KOPT-K1 (cell line): ENCODE data around the gene SFTPD.

Experiments
- H3K27ac ChIP-seq: fragments of 200-600 bp; sonication (generic); 2 replicates; pipeline ENCODE4 v1.5.1; 2016; ENCODE audit warnings: antibody characterized with exemption, mild to moderate bottlenecking, low read depth, low read length; ENCODE audit not compliant: poor library complexity, severe bottlenecking
- H3K36me3 ChIP-seq: fragments of 200-600 bp; sonication (generic); 2 replicates; pipeline ENCODE4 v1.5.1; 2017; ENCODE audit warnings: antibody characterized with exemption, mild to moderate bottlenecking, low read length, moderate library complexity; ENCODE audit not compliant: insufficient read depth
- H3K9me3 ChIP-seq: fragments of 200-600 bp; sonication (generic); 2 replicates; pipeline ENCODE4 v1.5.1; 2017; ENCODE audit warnings: antibody characterized with exemption, low read length, mild to moderate bottlenecking; ENCODE audit not compliant: insufficient read depth, poor library complexity, severe bottlenecking

Gene SFTPD

DNA sequence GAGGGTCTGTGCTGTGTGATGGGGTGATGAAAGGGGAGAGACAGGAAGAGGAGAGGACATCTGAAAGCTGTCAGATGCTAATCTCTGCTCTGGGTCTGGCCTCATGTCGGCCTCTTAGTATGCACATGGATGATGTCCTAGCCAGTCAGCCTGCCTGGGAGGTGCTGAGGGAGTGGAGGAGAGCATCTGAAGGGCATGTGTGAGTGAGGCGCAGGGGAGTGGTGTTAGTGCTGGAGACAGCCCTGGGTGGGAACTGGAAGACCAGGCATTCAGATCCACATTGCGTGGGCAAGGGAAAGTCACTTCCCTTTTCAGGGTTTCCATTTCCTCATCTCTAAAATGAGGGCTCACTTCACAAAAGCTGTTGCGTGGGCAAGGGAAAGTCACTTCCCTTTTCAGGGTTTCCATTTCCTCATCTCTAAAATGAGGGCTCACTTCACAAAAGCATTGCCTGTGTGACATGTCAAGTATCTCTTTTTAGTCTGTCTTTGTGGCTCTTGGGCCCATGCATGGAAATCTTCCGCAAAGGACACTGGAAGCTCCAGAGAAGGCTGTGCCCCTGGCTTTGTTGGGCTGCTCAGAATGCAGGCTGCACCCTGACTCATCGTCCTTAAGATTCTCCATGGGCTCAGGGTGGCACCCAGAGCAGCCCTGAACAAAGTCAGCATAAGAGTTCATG, 10.0 kb downstream of the SFTPD start:
- Histone ChIP-seq H3K36me3 (no peaks in the 10 kb centered on the region), H3K27ac (no peak overlapping the region), H3K9me3 (no peaks in the 10 kb centered on the region)

DNA sequence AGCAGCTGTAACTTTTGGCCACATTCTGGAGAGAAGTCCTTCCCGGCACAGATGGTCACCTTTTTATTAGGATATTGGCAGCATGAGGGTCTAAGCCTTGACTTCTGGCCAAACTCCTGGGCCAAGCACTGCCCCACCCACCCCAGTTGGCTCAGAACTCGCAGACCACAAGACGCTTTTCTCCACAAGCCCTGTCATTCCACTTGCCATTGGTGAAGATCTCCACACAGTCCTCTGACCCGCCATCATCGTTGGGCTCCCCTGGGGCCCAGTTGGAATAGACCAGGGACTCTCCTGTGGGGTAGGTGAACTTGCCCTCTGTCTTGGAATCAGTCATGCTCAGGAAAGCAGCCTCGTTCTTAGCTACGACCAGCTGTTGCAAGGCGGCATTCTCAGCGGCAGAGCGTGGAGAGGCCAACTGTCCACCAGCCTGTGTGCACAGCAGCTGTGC, 11.2 kb downstream of the SFTPD start:
- Histone ChIP-seq H3K27ac (no peak overlapping the region), H3K9me3 (no peaks in the 10 kb centered on the region), H3K36me3 (no peaks in the 10 kb centered on the region)

DNA sequence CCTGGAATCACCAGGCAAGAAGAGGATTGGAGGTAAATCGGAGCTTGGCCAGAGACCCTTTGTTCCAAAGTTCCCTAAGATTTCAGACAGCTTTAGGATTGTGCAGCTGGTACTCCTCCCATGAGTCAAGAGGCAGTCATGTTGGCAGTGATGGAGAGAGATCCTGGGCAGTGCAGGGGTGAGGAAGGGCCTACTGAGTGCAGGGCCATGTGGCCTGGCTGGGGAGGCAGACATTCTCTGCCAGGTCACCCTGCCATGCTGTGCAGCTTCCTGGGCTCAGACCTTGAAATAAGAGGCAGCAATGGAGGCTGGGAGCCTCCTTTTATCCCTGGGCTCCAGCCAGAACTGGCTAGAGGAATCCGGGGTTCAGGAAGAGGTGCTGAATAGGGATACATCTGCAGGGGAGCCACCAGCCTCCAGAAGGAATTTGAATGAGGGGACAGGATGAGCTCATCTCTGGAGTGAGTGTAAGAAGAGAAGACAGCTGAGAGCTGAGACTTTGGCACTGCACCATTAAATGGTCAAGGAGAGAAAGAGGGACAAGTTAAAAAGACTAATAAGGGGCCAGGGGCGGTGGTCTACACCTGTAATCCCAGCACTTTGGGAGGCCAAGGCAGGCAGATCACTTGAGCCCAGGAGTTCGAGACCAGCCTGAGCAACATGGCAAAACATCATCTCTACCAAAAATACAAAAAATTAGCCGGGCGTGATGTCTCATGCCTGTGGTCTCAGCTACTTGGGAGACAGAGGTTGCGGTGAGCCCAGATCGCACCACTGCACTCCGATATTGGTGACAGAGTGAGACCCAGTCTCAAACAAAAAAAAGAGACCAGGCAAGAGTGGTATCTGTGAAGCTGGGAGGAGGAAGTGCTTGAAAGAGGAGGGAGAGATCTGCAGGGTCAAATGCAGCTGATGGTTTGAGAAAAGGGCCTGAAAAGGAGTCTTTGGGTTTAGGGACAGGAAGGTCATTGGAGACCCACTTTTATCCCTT, 12.0 kb downstream of the SFTPD start:
- Histone ChIP-seq H3K27ac (no peak overlapping the region), H3K9me3 (no peaks in the 10 kb centered on the region), H3K36me3 (no peaks in the 10 kb centered on the region)

DNA sequence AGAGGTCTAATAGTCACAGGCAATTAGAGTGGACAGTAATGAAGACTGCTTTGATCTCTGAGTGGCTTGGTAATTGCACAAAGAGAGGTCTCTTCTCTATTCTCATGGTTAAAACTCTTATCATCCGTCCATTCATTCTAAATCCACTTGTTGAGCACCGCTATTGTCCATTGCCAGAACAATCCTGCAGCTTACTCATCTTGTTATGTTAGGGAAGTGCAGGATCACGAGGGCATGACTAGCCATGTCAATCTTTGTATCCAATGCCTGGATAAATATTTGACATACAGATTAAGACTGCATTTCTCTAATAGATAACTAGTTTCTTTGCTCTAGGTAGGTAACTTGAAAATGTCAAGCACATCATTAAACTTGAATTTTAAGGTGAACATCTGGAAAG, 14.9 kb downstream of the SFTPD start:
- Histone ChIP-seq H3K36me3 (no peaks in the 10 kb centered on the region), H3K9me3 (no peaks in the 10 kb centered on the region), H3K27ac (no peak overlapping the region)

DNA sequence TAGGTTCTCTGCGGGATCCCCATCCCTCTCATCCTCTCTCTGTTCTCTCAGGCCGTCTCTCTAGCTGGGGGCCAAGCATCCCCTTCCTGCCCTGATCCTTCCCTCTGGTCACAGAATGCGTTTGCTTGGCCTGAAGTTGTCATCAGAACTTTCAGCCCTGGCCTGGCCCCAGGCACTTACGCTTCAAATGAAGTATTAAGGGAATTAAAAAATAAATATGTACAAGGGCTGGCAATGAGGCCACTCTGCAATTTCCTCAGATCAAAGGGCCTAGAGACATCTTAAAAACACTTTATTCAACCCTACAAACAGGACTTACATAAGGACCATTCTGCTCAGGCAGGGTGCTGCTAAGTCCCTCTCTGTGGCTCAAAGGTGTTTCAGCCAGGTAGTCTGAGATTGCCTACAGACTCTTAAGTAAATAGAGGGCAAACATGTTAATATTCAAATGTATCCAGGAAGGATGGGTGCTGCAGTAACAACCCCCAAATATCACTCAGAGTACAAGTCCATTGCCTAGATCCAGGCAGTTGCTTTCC, 16.0 kb downstream of the SFTPD start:
- no peak overlapping the region for H3K27ac ChIP-seq
- H3K9me3 ChIP-seq, result no peaks in the 10 kb centered on the region
- H3K36me3 ChIP-seq, result no peaks in the 10 kb centered on the region

DNA sequence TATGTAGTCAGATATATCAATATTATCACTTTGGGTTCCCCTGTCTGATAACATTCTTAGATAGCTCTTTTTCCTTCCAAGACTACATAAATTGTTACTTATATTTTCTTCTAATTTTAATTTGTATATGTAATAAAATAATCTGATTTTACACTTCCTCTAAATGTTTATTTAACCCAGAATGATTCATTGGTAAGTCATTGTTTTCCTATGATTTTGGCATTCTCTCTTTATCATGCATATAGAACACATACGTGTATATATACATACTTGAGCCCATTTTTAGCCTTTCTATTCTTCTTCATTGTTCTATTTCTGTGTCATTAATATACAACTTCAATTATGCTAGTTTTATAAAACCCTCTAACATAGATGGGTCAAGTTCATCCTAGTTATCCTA, 16.6 kb downstream of the SFTPD start:
- no peak overlapping the region for H3K27ac ChIP-seq
- H3K9me3 ChIP-seq, result no peaks in the 10 kb centered on the region
- H3K36me3 ChIP-seq, result no peaks in the 10 kb centered on the region

DNA sequence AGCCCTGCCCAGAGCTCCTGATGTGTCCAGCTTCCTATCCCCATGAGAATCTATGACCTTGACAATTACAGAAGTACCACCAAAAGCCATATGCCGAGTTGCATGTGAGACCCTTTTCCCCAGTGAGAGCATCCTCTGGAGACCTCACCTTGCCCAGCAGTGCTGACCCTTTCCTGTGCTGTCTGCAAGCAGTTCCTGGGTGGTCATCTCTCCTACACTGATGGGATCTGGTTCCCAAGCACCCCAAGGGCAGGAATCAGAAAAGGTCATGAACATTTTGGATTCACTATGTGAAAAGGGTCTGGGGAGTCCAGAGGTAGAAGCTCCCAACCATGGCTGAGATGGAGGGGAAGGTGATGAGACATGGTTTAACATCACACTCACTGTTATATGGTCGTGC, 18.2 kb downstream of the SFTPD start:
- Histone ChIP-seq H3K36me3 (no peaks in the 10 kb centered on the region), H3K27ac (no peak overlapping the region), H3K9me3 (peaks cover 4% of the 10 kb centered on the region)

DNA sequence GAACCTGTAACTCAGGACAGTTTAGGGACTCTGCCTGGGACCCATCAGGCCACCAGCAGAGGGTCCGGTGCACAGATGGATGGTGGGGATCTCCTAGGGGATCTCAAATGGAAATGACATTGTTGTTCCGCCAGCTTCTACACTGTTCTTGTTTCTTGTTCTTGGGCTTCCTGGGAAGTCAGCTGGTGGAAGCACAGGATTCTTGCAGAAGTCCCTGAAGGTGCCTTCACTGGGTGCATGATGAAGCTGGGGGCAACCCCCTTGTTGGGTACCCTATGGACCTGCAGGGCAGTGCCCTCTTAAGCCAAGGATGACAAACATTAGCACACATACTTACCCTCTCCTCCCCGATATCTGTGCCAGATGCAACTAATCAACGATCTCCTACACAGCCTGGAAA, 18.6 kb downstream of the SFTPD start:
- H3K36me3 ChIP-seq, result no peaks in the 10 kb centered on the region
- peaks cover 4% of the 10 kb centered on the region for H3K9me3 ChIP-seq
- no peak overlapping the region for H3K27ac ChIP-seq

DNA sequence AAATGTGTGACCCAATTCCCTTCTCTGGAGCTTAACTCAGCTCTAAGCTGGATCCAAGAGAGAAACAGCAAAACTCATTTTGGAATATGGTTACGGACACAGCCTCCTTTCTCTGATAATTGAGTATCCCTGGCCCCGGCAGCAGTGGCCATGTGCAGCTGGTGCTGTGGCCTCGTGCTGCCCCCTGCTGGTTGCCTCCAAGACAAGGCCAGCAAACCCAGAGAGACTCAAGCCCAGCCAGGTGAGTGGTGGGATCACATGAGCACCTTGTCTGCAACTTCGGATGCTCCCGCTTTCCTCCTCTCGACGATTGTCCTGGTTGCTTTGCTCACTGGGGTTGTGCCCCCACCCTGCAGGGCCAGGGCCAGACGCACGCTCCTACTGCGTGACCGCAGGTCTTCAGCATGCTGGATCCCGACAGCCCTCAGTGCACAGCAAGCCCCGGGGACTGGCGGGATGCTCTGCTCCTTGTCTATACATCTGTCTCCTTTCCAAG, 19.4 kb downstream of the SFTPD start:
- H3K27ac ChIP-seq, result no peak overlapping the region
- H3K36me3 ChIP-seq, result no peaks in the 10 kb centered on the region
- H3K9me3 ChIP-seq, result peaks cover 4% of the 10 kb centered on the region

DNA sequence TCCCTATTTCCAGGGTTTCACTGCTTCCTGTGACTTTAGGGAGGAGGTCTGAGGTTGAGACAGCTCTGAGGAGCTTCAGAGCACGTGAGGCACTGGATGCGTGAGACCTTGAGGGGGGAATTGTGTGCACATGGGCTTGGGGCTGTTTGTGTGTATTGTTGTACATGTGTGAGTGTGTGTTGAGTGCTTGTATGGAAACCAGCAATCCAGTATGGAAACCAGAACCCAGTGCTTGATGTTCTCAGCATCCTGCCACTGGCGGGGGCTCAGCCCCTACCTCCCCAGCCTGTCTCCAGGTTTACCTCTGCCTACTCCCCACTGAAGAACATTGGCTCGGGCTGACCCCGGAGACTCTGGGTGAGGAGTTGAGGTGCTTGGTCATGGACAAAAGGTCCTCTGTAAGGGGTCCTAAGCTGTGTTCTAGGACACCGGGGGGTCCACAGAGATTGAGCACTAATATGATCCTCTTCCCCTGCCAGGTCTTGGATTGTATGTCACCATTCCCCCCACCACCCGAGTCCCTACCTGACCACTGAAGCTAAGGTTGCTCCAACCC, 20.8 kb downstream of the SFTPD start:
- Histone ChIP-seq H3K9me3 (peaks cover 4% of the 10 kb centered on the region), H3K27ac (no peak overlapping the region), H3K36me3 (no peaks in the 10 kb centered on the region)

DNA sequence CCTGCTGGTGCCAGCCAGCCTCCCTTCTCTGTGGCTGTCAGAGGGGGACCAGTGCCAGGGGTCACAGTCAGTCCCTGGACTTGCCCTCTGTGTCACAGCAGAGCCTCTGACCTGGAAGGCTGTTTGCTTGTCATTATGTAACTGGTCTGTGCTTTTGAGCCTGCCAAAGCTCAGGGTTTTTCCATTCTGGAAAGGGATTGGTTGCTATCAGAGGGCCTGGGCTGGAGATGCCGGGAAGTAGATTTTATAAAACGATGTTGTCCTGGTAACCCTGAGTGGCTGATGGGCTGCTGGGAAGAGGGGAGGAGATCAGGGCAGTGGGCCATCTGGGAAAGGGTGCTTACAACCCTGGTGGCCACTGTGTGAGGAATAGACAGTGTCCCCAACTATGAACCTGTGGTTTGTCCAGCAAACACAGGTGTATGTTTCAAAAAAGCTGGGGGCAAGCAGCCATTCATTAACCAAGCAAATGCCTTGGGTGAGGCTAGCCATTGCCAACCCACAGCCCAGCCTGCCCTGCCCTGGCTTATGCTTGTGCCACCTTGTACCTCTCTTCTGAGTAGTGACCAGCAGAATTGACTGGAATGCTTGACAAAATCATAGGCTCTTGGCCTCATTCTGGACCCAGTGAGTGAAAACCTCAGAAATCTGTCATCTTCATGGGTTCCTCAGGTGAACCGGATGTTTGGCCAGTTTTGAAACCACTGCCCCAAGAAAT, 21.6 kb downstream of the SFTPD start:
- Histone ChIP-seq H3K9me3 (peaks cover 4% of the 10 kb centered on the region), H3K27ac (no peak overlapping the region), H3K36me3 (no peaks in the 10 kb centered on the region)

DNA sequence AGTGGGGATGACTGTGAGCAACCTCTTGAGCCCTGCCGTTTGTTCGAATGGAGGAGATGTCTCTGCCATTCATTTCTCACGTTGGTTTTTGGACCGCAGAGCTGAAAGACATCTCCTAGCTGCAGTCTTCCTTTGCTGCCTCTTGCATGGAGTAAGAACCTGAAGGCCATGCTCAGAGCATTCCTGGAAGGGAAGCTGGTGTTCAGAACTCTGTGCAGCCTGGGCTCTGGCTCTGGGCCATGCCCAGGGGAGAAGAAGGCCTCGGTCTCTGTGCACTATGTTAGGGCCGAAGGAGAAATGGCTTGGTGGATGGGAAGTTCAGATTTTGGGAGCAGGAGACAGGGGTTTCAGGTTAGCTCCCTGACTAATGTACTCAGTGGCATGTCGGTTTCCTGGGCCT, 22.9 kb downstream of the SFTPD start:
- H3K36me3 ChIP-seq, result no peaks in the 10 kb centered on the region
- H3K9me3 ChIP-seq, result peaks cover 4% of the 10 kb centered on the region
- H3K27ac ChIP-seq, result no peak overlapping the region

DNA sequence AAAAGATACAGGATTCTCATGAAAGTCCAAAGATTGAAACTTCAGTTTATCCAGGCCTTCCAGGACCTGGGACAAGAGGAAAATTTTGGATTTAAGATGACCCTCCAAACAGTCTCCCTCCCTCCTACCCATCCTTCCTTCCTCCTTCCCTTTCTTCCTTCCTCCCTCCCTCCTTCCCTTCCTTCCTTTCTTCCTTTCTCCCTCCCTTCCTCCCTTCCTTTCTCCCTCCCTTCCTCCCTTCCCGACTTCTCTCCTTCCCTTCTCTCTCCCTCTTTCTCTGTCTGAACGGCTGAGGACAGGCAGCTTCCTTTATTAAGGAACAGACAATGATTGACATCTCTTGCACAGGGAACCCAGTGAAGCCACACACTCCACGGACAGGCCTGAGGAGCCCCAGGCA, 23.3 kb downstream of the SFTPD start:
- Histone ChIP-seq H3K36me3 (no peaks in the 10 kb centered on the region), H3K27ac (no peak overlapping the region), H3K9me3 (peaks cover 4% of the 10 kb centered on the region)

DNA sequence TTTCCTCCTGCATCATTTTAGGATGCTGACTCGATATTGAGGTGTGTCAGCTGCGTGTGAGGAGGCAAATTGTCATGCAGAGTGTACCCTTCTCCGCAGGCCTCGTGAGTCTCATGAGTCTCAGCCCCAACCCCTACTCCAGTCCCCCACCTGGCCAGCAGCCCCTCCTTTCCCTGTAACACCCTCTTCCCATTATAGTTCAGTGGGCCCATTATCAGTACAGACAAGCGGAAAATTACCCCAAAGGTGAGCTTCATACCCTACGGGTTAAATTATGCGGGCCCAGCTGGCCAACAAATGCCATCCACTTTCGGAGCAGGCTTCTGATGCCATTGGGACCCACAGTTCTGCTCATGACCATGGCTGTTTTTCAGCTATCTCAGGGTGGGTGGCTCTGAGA, 25.2 kb downstream of the SFTPD start:
- H3K36me3 ChIP-seq, result no peaks in the 10 kb centered on the region
- no peak overlapping the region for H3K27ac ChIP-seq
- H3K9me3 ChIP-seq, result peaks cover 4% of the 10 kb centered on the region
